HepG2 (cell line): ENCODE results near the gene ANK3. TPM values are rescaled to one million over a fixed set of nuclear protein-coding genes. Genes with fewer than 3 reads are reported as not detected.

ENCODE experiments used
- ATAC-seq: fragments of 200-7000 bp; cut with Tn5 transposase; 3 replicates; pipeline ENCODE4 v1.9.1; 2020; ENCODE audit warnings: mild to moderate bottlenecking, moderate library complexity
- BruUV-seq: library from RNA; stranded (reverse); fragments of 400-500 nt; replicated peaks from 2 replicates; lab custom pipeline; 2021; lab: Mats Ljungman, UMichigan
- CTCF ChIA-PET: fragments of 300-600 bp; formaldehyde crosslinking; extraction: SDS; loops from one replicate; lab custom pipeline; 2021; ENCODE audit warnings: low total read pairs, inconsistent platforms, low intra/inter-chr PET ratio; lab: Yijun Ruan, JAX
- POLR2A ChIA-PET: fragments of 350-600 bp; sonication (Branson Sonifier 250); formaldehyde crosslinking; loops from one replicate; lab custom pipeline; 2020; ENCODE audit warnings: antibody characterized with exemption, inconsistent platforms; lab: Yijun Ruan, JAX
- DNase-seq: peaks from one replicate; pipeline ENCODE4 v3.0.0-alpha.2; 2015; ENCODE audit warnings: low spot score
- FAIRE-seq: peaks from 3 replicates; lab custom pipeline; 2011; peaks lifted over from hg19 to GRCh38; lab: Jason Lieb, UNC
- H2AFZ ChIP-seq: one replicate; pipeline ENCODE4 v1.6.1; 2011; ENCODE audit warnings: low read length, inconsistent platforms
- H3K27ac ChIP-seq: fragments of 300-600 bp; 3 replicates; pipeline ENCODE4 v1.8.0; 2011; ENCODE audit warnings: mixed run types, mild to moderate bottlenecking, mixed read lengths, low read length, inconsistent platforms; ENCODE audit not compliant: insufficient read depth; ENCODE audit errors: extremely low read length
- H3K27me3 ChIP-seq, 2 experiments: fragments of 200-600 bp in 1 of 2; 2 replicates in 1 of 2; 3 replicates in 1 of 2; pipeline versions ENCODE4 v1.6.0 to v1.8.0; 2011; ENCODE audit warnings: low read length in 2 of 2, mild to moderate bottlenecking in 2 of 2, moderate library complexity in 2 of 2, inconsistent platforms in 1 of 2; ENCODE audit not compliant: insufficient read depth in 2 of 2, control insufficient read depth in 1 of 2
- H3K36me3 ChIP-seq, 2 experiments: fragments of 200-600 bp in 1 of 2; replicated peaks in 1 of 2; 2 replicates in 1 of 2; 3 replicates in 1 of 2; pipeline versions ENCODE4 v1.5.1 to v1.8.0; 2011; ENCODE audit warnings: low read length in 2 of 2, inconsistent platforms in 1 of 2; ENCODE audit not compliant: insufficient read depth in 2 of 2, control insufficient read depth in 1 of 2
- H3K4me1 ChIP-seq: 2 replicates; pipeline ENCODE4 v1.5.1; 2012; ENCODE audit warnings: low read length, inconsistent platforms; ENCODE audit not compliant: insufficient read depth
- H3K4me2 ChIP-seq: 2 replicates; pipeline ENCODE4 v1.6.0; 2011; ENCODE audit warnings: low read depth, low read length, inconsistent platforms
- H3K4me3 ChIP-seq, 3 experiments: fragments of 200-600 bp in 1 of 3; sonication (generic), shearing (Covaris generic) in 1 of 3; replicated peaks in 1 of 3; 2 replicates each; pipeline ENCODE4 v1.5.1; 2011 to 2016; ENCODE audit warnings: low read length in 3 of 3, inconsistent platforms in 2 of 3, low read depth in 2 of 3, mild to moderate bottlenecking in 2 of 3, control low read depth in 1 of 3, mixed read lengths in 1 of 3; ENCODE audit not compliant: insufficient read depth in 1 of 3
- H3K79me2 ChIP-seq: one replicate; pipeline ENCODE4 v1.6.1; 2011; ENCODE audit warnings: low read length, inconsistent platforms; ENCODE audit not compliant: insufficient read depth
- H3K9ac ChIP-seq: 2 replicates; pipeline ENCODE4 v1.6.0; 2011; ENCODE audit warnings: mild to moderate bottlenecking, low read depth, low read length, inconsistent platforms; ENCODE audit not compliant: insufficient read depth
- H3K9me3 ChIP-seq: 2 replicates; pipeline ENCODE4 v1.5.1; 2012; ENCODE audit warnings: mild to moderate bottlenecking, low read length
- H4K20me1 ChIP-seq: 2 replicates; pipeline ENCODE4 v1.6.0; 2011; ENCODE audit warnings: inconsistent platforms, mild to moderate bottlenecking, low read length, moderate library complexity; ENCODE audit not compliant: insufficient read depth
- MAFF ChIP-seq: IDR thresholded peaks from 2 replicates; pipeline ENCODE4 v1.6.1; 2011; ENCODE audit warnings: low read depth, low read length, improper control_type of control experiment
- RBAK ChIP-seq: sonication (generic); formaldehyde crosslinking; IDR thresholded peaks from 2 replicates; pipeline ENCODE4 v1.5.1; 2020; ENCODE audit warnings: mild to moderate bottlenecking, missing genetic modification reagents
- STAG1 ChIP-seq: sonication (generic); formaldehyde crosslinking; IDR thresholded peaks from 2 replicates; pipeline ENCODE4 v1.4.0; 2020; ENCODE audit warnings: missing genetic modification reagents
- WGBS: methylation state at CpG from one replicate; pipeline ENCODE4 v1.1.6; 2017; ENCODE audit warnings: low lambda C conversion rate; 5-methylcytosine and 5-hydroxymethylcytosine counted together
- in situ Hi-C: cut with HindIII; loops from 2 replicates; pipeline ENCODE4 v1.10.0; 2017; ENCODE audit warnings: low pct_unique_long_range_greater_than_20kb; ENCODE audit not compliant: extremely low pct_ligation_motif_present
- intact Hi-C: fragments of 100-400 bp; cut with micrococcal nuclease; formaldehyde crosslinking; loops from one replicate; pipeline ENCODE4 v1.10.0; 2022; ENCODE audit not compliant: unreplicated experiment
- polyA plus RNA-seq, 8 experiments: library from polyadenylated mRNA; depleted of rRNA in 3 of 8; stranded (reverse) in 7 of 8; unstranded in 1 of 8; fragments of >200 nt; fragmentation: Illumina TruSeq in 4 of 8; extraction: Trizol in 4 of 8; gene quantifications; 2 replicates each; pipeline versions ENCODE4 v1.2.1 to v1.2.3, GENCODE V29; 2011 to 2016; ENCODE audit warnings: low read depth in 4 of 8, missing spikeins in 1 of 8, mixed read lengths in 1 of 8; ENCODE audit not compliant: insufficient read depth in 1 of 8
- total RNA-seq, 5 experiments: library from RNA; depleted of rRNA; stranded (reverse); fragments of >200 nt; fragmentation: Illumina TruSeq; extraction: Trizol; gene quantifications; 2 replicates each; pipeline ENCODE4 v1.2.3, GENCODE V29; 2016; ENCODE audit warnings: low read depth in 1 of 5
- TF ChIP-seq, protein P1 (sequence below): IDR thresholded peaks from 2 replicates; pipeline ENCODE4 v1.6.1; 2016; ENCODE audit warnings: mild to moderate bottlenecking, missing biosample characterization, missing genetic modification reagents
- TF ChIP-seq, protein P2 (sequence below): sonication (generic); formaldehyde crosslinking; IDR thresholded peaks from 2 replicates; pipeline ENCODE4 v1.5.0; 2020; ENCODE audit warnings: mild to moderate bottlenecking, missing genetic modification reagents, moderate library complexity

ANK3 gene
- total and polyA plus RNA-seq, 2 of the 13 experiments (the other 11 are each of a cell fraction or from before 2014, with no cell fraction given) = not detected

GRCh38 chr10:60237977-60238758 lies 151.5 kb downstream of the ANK3 start:
- intact Hi-C loops = no loop called here
- Histone ChIP-seq H3K27me3 (no peaks in the 10 kb centered on the region), H3K4me2 (no peak overlapping the region), H2AFZ (no peak overlapping the region), H3K4me1 (no peaks in the 10 kb centered on the region), H4K20me1 (no peaks in the 10 kb centered on the region), H3K9ac (no peak overlapping the region), H3K36me3 (no peaks in the 10 kb centered on the region), H3K4me3 (no peak overlapping the region), H3K27ac (no peak overlapping the region), H3K9me3 (no peaks in the 10 kb centered on the region), H3K79me2 (no peaks in the 10 kb centered on the region)
- TF ChIP-seq MAFF (no peak), RBAK (no peak), STAG1 (CRISPR knock-in tag) (0 out of 2 replicates have a peak, but pooled peaks have one; percentile 19)
- TF ChIP-seq, protein P1, sequence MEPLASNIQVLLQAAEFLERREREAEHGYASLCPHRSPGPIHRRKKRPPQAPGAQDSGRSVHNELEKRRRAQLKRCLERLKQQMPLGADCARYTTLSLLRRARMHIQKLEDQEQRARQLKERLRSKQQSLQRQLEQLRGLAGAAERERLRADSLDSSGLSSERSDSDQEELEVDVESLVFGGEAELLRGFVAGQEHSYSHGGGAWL (CRISPR knock-in tag) = no peak
- TF ChIP-seq, protein P2, sequence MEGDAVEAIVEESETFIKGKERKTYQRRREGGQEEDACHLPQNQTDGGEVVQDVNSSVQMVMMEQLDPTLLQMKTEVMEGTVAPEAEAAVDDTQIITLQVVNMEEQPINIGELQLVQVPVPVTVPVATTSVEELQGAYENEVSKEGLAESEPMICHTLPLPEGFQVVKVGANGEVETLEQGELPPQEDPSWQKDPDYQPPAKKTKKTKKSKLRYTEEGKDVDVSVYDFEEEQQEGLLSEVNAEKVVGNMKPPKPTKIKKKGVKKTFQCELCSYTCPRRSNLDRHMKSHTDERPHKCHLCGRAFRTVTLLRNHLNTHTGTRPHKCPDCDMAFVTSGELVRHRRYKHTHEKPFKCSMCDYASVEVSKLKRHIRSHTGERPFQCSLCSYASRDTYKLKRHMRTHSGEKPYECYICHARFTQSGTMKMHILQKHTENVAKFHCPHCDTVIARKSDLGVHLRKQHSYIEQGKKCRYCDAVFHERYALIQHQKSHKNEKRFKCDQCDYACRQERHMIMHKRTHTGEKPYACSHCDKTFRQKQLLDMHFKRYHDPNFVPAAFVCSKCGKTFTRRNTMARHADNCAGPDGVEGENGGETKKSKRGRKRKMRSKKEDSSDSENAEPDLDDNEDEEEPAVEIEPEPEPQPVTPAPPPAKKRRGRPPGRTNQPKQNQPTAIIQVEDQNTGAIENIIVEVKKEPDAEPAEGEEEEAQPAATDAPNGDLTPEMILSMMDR (CRISPR knock-in tag) = peak; percentile 34
- in situ Hi-C loops = no loop called here
- WGBS = 19% methylated on average over 5 of the region's 6 CpGs
- CTCF ChIA-PET = interaction anchor here (0.8 kb wide), 1 partner anchor 197 kb away, joined by 3 read pairs; no protein-coding TSS in a partner anchor
- FAIRE-seq (no peak), DNase-seq (no peak), ATAC-seq (peak; percentile 76)
- POLR2A ChIA-PET = no interaction called here
- no TSS peak for BruUV-seq
